SK-N-SH (cell line): ENCODE data around the gene COL24A1. TPM values are rescaled to one million over a fixed set of nuclear protein-coding genes. Genes with fewer than 3 reads are reported as not detected.

Experiments used
- CTCF ChIA-PET: fragments of 300-600, 350-600 bp; formaldehyde crosslinking; extraction: SDS; loops from one replicate; lab custom pipeline; 2021; lab: Yijun Ruan, JAX
- POLR2A ChIA-PET: fragments of 350-600 bp; sonication (Branson Sonifier 250); formaldehyde crosslinking; extraction: SDS; loops from one replicate; lab custom pipeline; 2020; ENCODE audit warnings: antibody characterized with exemption, inconsistent platforms; lab: Yijun Ruan, JAX
- DNase-seq: peaks from one replicate; pipeline ENCODE4 v3.0.0; 2012
- H2AFZ ChIP-seq: fragments of 200-600 bp; sonication (generic); 2 replicates; pipeline ENCODE4 v1.8.1; 2016; ENCODE audit warnings: antibody characterized with exemption, mild to moderate bottlenecking, low read depth
- H3F3A ChIP-seq: fragments of 200-600 bp; sonication (generic); replicated peaks from 2 replicates; pipeline ENCODE3; 2016; ENCODE audit warnings: antibody characterized with exemption, mild to moderate bottlenecking; ENCODE audit not compliant: insufficient read depth
- H3K27ac ChIP-seq, 2 experiments: fragments of 200-500 bp in 1 of 2; fragments of 200-600 bp in 1 of 2; sonication (Bioruptor generic) in 1 of 2; sonication (generic), shearing (Covaris generic) in 1 of 2; 2 replicates each; pipeline versions ENCODE4 v1.5.1 to v1.6.1; 2014 to 2016; ENCODE audit warnings: low read depth in 2 of 2, inconsistent platforms in 1 of 2, low read length in 1 of 2, mild to moderate bottlenecking in 1 of 2, mixed read lengths in 1 of 2
- H3K27me3 ChIP-seq: fragments of 200-600 bp; sonication (generic), shearing (Covaris generic); 2 replicates; pipeline ENCODE4 v1.6.1; 2016; ENCODE audit warnings: mixed run types; ENCODE audit not compliant: insufficient read depth
- H3K36me3 ChIP-seq, 2 experiments: fragments of 200-500 bp in 1 of 2; fragments of 200-600 bp in 1 of 2; sonication (Bioruptor generic) in 1 of 2; sonication (generic) in 1 of 2; replicated peaks in 1 of 2; 2 replicates each; pipeline versions ENCODE3 to v1.5.1; 2014 to 2016; ENCODE audit warnings: low read length in 1 of 2, mild to moderate bottlenecking in 1 of 2; ENCODE audit not compliant: insufficient read depth in 2 of 2, control insufficient read depth in 1 of 2
- H3K4me1 ChIP-seq, 2 experiments: fragments of 200-500 bp in 1 of 2; fragments of 200-600 bp in 1 of 2; sonication (Bioruptor generic) in 1 of 2; sonication (generic), shearing (Covaris generic) in 1 of 2; 2 replicates each; pipeline versions ENCODE4 v1.5.1 to v1.6.1; 2014 to 2016; ENCODE audit warnings: low read depth in 1 of 2, low read length in 1 of 2, mixed run types in 1 of 2; ENCODE audit not compliant: insufficient read depth in 2 of 2, control insufficient read depth in 1 of 2
- H3K4me2 ChIP-seq: fragments of 200-600 bp; sonication (generic), shearing (Covaris generic); 2 replicates; pipeline ENCODE4 v1.6.1; 2017; ENCODE audit warnings: mixed run types
- H3K4me3 ChIP-seq, 2 experiments: fragments of 200-500 bp in 1 of 2; fragments of 200-600 bp in 1 of 2; sonication (Bioruptor generic) in 1 of 2; sonication (generic), shearing (Covaris generic) in 1 of 2; 2 replicates each; pipeline versions ENCODE4 v1.5.1 to v1.8.1; 2014 to 2016; ENCODE audit warnings: low read depth in 2 of 2, inconsistent platforms in 1 of 2, low read length in 1 of 2, mild to moderate bottlenecking in 1 of 2, mixed read lengths in 1 of 2, moderate library complexity in 1 of 2
- H3K79me2 ChIP-seq: fragments of 200-600 bp; sonication (generic); 2 replicates; pipeline ENCODE4 v1.8.1; 2017; ENCODE audit warnings: mild to moderate bottlenecking; ENCODE audit not compliant: insufficient read depth
- H3K9ac ChIP-seq: fragments of 200-600 bp; sonication (generic); 2 replicates; pipeline ENCODE4 v1.6.1; 2017; ENCODE audit warnings: mixed run types
- H3K9me2 ChIP-seq: fragments of 200-600 bp; sonication (generic); 2 replicates; pipeline ENCODE4 v1.6.1; 2017; ENCODE audit warnings: mixed run types
- H3K9me3 ChIP-seq: fragments of 200-600 bp; sonication (generic); 2 replicates; pipeline ENCODE4 v1.6.1; 2017; ENCODE audit warnings: mixed run types, mild to moderate bottlenecking, moderate library complexity
- H4K20me1 ChIP-seq: fragments of 200-600 bp; sonication (generic); 2 replicates; pipeline ENCODE4 v1.6.1; 2017; ENCODE audit warnings: mild to moderate bottlenecking, mixed run types; ENCODE audit not compliant: insufficient read depth
- ELF1 ChIP-seq: IDR thresholded peaks from 2 replicates; pipeline ENCODE4 v1.4.0; 2012
- EP300 ChIP-seq, 2 experiments: IDR thresholded peaks; 2 replicates each; pipeline versions ENCODE4 v1.4.0 to v1.6.1; 2012; ENCODE audit warnings: borderline replicate concordance in 1 of 2, low read depth in 1 of 2, low read length in 1 of 2
- EZH2phosphoT487 ChIP-seq: fragments of 200-600 bp; sonication (generic); IDR thresholded peaks from 2 replicates; pipeline ENCODE4 v1.6.1; 2017; ENCODE audit warnings: low read depth, mixed run types, mild to moderate bottlenecking, antibody characterized with exemption, moderate library complexity, borderline replicate concordance
- FOSL2 ChIP-seq: IDR thresholded peaks from 2 replicates; pipeline ENCODE4 v1.4.0; 2012; ENCODE audit warnings: low read depth, mild to moderate bottlenecking, moderate library complexity, borderline replicate concordance
- FOXJ3 ChIP-seq: sonication (generic); formaldehyde crosslinking; IDR thresholded peaks from 2 replicates; pipeline ENCODE4 v1.5.1; 2020; ENCODE audit warnings: mild to moderate bottlenecking, missing genetic modification reagents
- GATA2 ChIP-seq: sonication (generic); formaldehyde crosslinking; IDR thresholded peaks from 2 replicates; pipeline ENCODE4 v1.5.0; 2020; ENCODE audit warnings: mild to moderate bottlenecking, missing genetic modification reagents
- MEF2A ChIP-seq: IDR thresholded peaks from 2 replicates; pipeline ENCODE4 v1.4.0; 2012; ENCODE audit warnings: low read depth, borderline replicate concordance
- MXI1 ChIP-seq: IDR thresholded peaks from 2 replicates; pipeline ENCODE4 v1.6.1; 2012; ENCODE audit warnings: mild to moderate bottlenecking, low read depth, low read length, improper control_type of control experiment
- NFIC ChIP-seq: IDR thresholded peaks from 2 replicates; pipeline ENCODE4 v1.4.0; 2012; ENCODE audit warnings: borderline replicate concordance
- POLR2AphosphoS5 ChIP-seq: IDR thresholded peaks from 2 replicates; pipeline ENCODE4 v1.6.1; 2012; ENCODE audit warnings: low read depth, low read length
- RAD21 ChIP-seq: IDR thresholded peaks from 2 replicates; pipeline ENCODE4 v1.6.1; 2012; ENCODE audit warnings: mild to moderate bottlenecking, low read length
- RCOR1 ChIP-seq: fragments of 150-350 bp; IDR thresholded peaks from 2 replicates; pipeline ENCODE4 v1.6.1; 2017; ENCODE audit warnings: antibody characterized with exemption, low read length
- SIN3A ChIP-seq: IDR thresholded peaks from 2 replicates; pipeline ENCODE4 v1.6.1; 2012; ENCODE audit warnings: low read depth, mild to moderate bottlenecking, low read length, moderate library complexity, borderline replicate concordance
- SMC3 ChIP-seq: IDR thresholded peaks from 2 replicates; pipeline ENCODE4 v1.6.1; 2012; ENCODE audit warnings: low read depth, low read length, improper control_type of control experiment
- WGBS: methylation state at CpG from one replicate; pipeline ENCODE4 v1.1.6; 2017; ENCODE audit warnings: low lambda C conversion rate; 5-methylcytosine and 5-hydroxymethylcytosine counted together
- polyA plus RNA-seq, 3 experiments: library from polyadenylated mRNA; depleted of rRNA; stranded (reverse); fragments of >200 nt; gene quantifications; 2 replicates each; pipeline ENCODE4 v1.2.3, GENCODE V29; 2012
- TF ChIP-seq, protein P1 (sequence below): IDR thresholded peaks from 2 replicates; pipeline ENCODE4 v1.4.0; 2012; ENCODE audit warnings: low read depth, borderline replicate concordance

The COL24A1 gene
- polyA plus RNA-seq, 1 of the 3 experiments (the other 2 are of a cell fraction) = not detected

DNA sequence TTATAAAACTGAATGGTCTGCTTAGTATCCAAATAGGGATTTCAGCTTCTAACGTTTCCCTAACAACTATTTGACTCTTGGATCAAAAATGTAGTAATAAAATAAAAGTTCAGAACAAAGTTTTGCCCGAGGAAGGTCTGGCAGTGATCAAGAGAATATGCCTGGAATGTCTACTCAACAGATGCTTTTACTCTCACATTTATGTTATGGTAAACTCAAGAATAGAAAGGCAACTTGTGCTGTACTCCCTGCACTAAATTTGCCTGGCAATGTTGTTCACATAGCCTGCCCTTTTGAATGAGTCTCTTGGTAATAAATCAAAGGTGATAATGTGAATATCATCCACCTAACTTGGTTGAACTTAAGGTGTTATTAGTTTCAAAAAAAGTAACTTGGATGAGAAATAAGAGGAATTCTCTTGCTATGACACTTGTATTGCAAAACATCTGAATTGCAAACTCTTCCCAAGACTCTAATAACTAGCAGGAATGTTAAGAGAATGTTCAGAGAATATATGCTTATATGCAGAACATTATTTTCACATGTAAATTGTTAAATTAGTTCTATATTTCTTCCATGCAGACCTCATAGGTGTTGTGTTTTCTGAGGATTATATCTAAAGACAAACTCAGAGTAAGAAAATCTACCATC is 215.8 kb downstream of the COL24A1 start:
- Histone ChIP-seq H3K9me3 (no peaks in the 10 kb centered on the region), H4K20me1 (no peaks in the 10 kb centered on the region), H3K9ac (no peak overlapping the region), H3K79me2 (no peaks in the 10 kb centered on the region), H3K27ac (no peak overlapping the region), H3K9me2 (no peaks in the 10 kb centered on the region), H2AFZ (no peak overlapping the region), H3K4me1 (no peaks in the 10 kb centered on the region), H3K27me3 (no peaks in the 10 kb centered on the region), H3K36me3 (no peaks in the 10 kb centered on the region), H3F3A (no peaks in the 10 kb centered on the region), H3K4me2 (no peak overlapping the region), H3K4me3 (no peak overlapping the region)
- TF ChIP-seq RCOR1 (no peak), POLR2AphosphoS5 (no peak), MEF2A (no peak), EP300 (IDR thresholded peaks at IDR 0.05; ENCODE audit: borderline replicate concordance in 1 of 2, low read depth in 1 of 2, low read length in 1 of 2) (no peak), SIN3A (no peak), EZH2phosphoT487 (no peak), NFIC (no peak), FOSL2 (no peak), GATA2 (CRISPR knock-in tag) (no peak), MXI1 (no peak), SMC3 (no peak), FOXJ3 (CRISPR knock-in tag) (no peak), RAD21 (no peak)
- TF ChIP-seq, protein P1, sequence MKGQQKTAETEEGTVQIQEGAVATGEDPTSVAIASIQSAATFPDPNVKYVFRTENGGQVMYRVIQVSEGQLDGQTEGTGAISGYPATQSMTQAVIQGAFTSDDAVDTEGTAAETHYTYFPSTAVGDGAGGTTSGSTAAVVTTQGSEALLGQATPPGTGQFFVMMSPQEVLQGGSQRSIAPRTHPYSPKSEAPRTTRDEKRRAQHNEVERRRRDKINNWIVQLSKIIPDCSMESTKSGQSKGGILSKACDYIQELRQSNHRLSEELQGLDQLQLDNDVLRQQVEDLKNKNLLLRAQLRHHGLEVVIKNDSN = no peak
- WGBS = 2% methylated on average over 2 of the region's 2 CpGs
- no peak for DNase-seq
- POLR2A ChIA-PET = no interaction called here
- CTCF ChIA-PET = interaction anchor here (1.2 to 1.3 kb wide), 2 partner anchors 10 to 77 kb away, joined by 3 to 4 read pairs; no protein-coding TSS in a partner anchor

DNA sequence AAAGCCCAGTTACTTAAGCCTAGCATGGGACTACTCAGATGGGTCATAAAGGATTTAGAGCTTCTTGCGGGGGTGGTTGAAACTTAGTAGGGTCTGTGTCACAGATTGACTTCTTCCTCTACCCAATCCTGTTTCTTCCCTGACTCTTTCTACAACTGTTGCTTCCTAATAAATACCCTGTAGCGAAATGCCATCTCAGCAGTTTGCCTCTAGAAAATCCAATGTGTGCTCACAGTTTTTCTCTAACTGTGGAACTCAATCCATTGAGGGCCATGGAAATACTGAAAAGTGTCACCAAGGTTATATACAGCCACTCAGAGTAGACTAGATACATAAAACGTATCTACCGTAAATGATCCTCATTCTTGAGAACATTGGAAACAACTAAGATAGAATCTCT is 217.7 kb downstream of the COL24A1 start:
- Histone ChIP-seq H3F3A (no peaks in the 10 kb centered on the region), H3K27me3 (no peaks in the 10 kb centered on the region), H3K4me1 (no peaks in the 10 kb centered on the region), H3K36me3 (no peaks in the 10 kb centered on the region), H3K9ac (no peak overlapping the region), H3K9me2 (no peaks in the 10 kb centered on the region), H2AFZ (no peak overlapping the region), H3K79me2 (no peaks in the 10 kb centered on the region), H3K4me2 (no peak overlapping the region), H3K4me3 (no peak overlapping the region), H3K27ac (no peak overlapping the region), H4K20me1 (no peaks in the 10 kb centered on the region), H3K9me3 (no peaks in the 10 kb centered on the region)
- TF ChIP-seq RAD21 (no peak), ELF1 (no peak)
- DNase-seq = no peak
- ChIA-PET CTCF (interaction anchor here (1.0 kb wide), 1 partner anchor 80 kb away, joined by 5 read pairs; no protein-coding TSS in a partner anchor), POLR2A (no interaction called here)
- 37% methylated on average over 4 of the region's 4 CpGs for WGBS
